ENCODE data around the gene GAS2L3.
"Not testable (repeated sequence)": the region's sequence is repeated elsewhere in the genome, so short reads cannot be mapped to it uniquely, and the experiment has no call there.

GAS2L3 gene

DNA sequence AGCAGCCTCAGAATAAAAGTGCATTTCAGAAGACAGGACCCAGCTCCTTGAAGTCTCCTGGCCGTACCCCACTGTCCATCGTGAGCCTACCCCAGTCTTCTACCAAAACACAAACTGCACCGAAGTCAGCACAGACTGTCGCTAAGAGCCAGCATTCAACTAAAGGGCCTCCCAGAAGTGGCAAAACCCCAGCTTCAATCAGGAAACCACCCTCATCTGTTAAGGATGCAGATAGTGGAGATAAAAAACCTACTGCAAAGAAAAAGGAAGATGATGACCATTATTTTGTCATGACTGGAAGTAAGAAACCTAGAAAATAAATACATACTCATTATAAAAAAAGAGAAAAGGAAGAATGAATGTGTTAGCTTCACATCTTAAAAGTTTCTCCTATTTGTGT is 51.1 kb downstream of the GAS2L3 start:
- Histone ChIP-seq H3K4me1 (ENCODE audit: control insufficient read depth in 1 of 2, insufficient read depth in 2 of 2, low read length in 2 of 2) (no peaks in the 10 kb centered on the region), H3K4me3 (ENCODE audit: low read depth in 1 of 2, low read length in 2 of 2) (no peak overlapping the region), H3K9me3 (ENCODE audit: control insufficient read depth in 1 of 2, low read length in 2 of 2) (no peaks in the 10 kb centered on the region), H3K36me3 (ENCODE audit: control insufficient read depth in 1 of 2, insufficient read depth in 2 of 2, low read length in 2 of 2) (no peaks in the 10 kb centered on the region), H3K27me3 (ENCODE audit: low read depth, low read length) (no peaks in the 10 kb centered on the region), H3K27ac (ENCODE audit: low read length) (no peak overlapping the region)

DNA sequence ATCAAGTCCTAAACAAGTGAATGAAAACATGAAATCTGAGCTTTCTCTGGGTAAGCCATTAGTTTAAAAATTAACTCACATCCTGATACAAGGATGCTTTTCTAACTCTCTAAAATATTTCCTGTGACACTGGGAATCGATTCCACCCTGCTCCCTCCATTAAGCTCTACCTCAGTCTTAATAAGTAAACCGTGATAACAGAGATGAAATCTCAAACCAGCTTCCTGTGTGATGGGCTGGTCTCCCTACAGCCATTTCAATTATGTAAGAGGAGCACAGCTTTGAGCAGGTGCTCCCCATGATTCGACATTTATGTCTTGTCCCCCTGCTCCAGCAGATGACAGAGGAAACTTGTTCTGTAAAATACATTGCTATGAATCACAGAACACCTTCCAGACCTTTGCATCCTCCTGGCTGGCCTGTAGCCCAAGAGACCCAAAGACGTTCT is 59.0 kb downstream of the GAS2L3 start:
- Histone ChIP-seq H3K27me3 (ENCODE audit: low read depth, low read length) (no peaks in the 10 kb centered on the region), H3K27ac (ENCODE audit: low read length) (no peak overlapping the region), H3K36me3 (ENCODE audit: control insufficient read depth in 1 of 2, insufficient read depth in 2 of 2, low read length in 2 of 2) (no peaks in the 10 kb centered on the region), H3K4me1 (ENCODE audit: control insufficient read depth in 1 of 2, insufficient read depth in 2 of 2, low read length in 2 of 2) (no peaks in the 10 kb centered on the region), H3K4me3 (ENCODE audit: low read depth in 1 of 2, low read length in 2 of 2) (no peak overlapping the region), H3K9me3 (ENCODE audit: control insufficient read depth in 1 of 2, low read length in 2 of 2) (no peaks in the 10 kb centered on the region)

DNA sequence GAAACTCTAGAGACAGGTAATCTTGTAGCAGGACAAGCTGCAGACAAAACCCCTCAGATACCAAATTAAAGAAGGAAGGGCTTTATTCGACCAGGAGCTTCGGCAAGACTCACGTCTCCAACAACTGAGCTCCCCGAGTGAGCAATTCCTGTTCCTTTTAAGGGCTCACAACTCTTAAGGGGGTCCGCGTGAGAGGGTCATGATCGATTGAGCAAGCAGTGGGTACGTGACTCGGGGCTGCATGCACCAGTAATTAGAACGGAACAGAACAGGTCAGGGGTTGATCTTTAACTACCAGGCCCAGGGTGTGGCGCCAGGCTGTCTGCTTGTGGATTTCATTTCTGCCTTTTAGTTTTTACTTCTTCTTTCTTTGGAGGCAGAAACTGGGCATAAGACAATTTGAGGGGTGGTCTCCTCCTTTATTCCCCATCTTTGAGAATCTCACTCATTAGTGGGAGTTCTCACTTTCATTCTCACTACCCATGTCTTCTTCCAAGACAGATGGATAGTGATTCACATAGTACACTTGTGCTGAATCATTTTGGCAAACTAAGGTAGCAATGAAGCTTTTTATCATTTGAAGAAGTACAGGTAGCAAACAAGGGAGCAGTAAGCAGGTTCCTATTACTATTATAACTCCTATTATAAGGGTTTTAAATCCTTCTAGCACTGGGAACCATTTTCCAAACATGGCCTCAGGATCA is 59.8 kb downstream of the GAS2L3 start:
- not testable (repeated sequence) for H3K27ac ChIP-seq (ENCODE audit: low read length); H3K27me3 ChIP-seq (ENCODE audit: low read depth, low read length); H3K36me3 ChIP-seq (ENCODE audit: control insufficient read depth in 1 of 2, insufficient read depth in 2 of 2, low read length in 2 of 2); H3K9me3 ChIP-seq (ENCODE audit: control insufficient read depth in 1 of 2, low read length in 2 of 2); H3K4me3 ChIP-seq (ENCODE audit: low read depth in 1 of 2, low read length in 2 of 2); H3K4me1 ChIP-seq (ENCODE audit: control insufficient read depth in 1 of 2, insufficient read depth in 2 of 2, low read length in 2 of 2)

DNA sequence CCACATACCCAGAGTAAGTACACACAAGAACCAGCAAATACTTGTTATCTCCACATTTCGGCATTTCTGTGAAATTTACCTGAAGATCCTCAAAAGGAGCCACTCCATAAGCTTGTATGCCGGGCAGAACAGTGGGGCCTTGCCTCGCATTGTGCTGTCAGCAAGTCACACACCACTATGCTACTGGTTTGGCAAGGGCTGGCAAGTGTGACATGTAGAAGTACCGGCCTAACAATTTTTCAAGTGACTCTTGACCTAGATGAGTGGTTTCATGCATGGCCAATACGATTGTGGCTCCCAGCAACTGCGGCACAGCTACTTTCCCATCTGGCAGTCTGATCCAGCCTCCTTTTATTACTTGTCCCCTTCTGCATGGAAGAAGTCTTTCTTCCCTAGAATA is 69.8 kb downstream of the GAS2L3 start:
- Histone ChIP-seq H3K36me3 (ENCODE audit: control insufficient read depth in 1 of 2, insufficient read depth in 2 of 2, low read length in 2 of 2) (peaks cover 0 to 4% of the 10 kb centered on the region in 2 donors), H3K9me3 (ENCODE audit: control insufficient read depth in 1 of 2, low read length in 2 of 2) (peaks cover 0 to 5% of the 10 kb centered on the region in 2 donors), H3K27me3 (ENCODE audit: low read depth, low read length) (no peaks in the 10 kb centered on the region), H3K27ac (ENCODE audit: low read length) (no peak overlapping the region), H3K4me3 (ENCODE audit: low read depth in 1 of 2, low read length in 2 of 2) (no peak overlapping the region), H3K4me1 (ENCODE audit: control insufficient read depth in 1 of 2, insufficient read depth in 2 of 2, low read length in 2 of 2) (no peaks in the 10 kb centered on the region)

DNA sequence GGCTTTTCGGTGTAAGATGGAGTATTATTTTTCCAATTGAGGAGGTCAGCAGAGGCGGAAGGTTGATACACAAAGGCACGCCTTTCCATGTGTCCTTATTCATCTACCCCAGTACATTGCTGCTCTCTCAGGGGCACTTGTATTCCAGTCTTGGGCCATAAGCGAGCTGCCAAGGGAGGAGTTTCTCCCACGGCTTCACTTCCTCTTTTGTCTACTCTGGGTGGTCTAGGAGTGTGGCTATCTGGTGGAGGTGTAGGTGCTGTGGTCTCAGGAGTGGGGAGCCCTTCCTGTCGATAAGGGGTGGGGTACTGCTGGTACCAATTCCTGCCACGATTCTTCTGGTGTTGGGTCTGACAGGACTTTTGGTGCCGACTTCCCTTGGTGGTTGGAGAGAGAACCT is 73.4 kb downstream of the GAS2L3 start:
- Histone ChIP-seq H3K4me3 (ENCODE audit: low read depth in 1 of 2, low read length in 2 of 2) (no peak overlapping the region), H3K9me3 (ENCODE audit: control insufficient read depth in 1 of 2, low read length in 2 of 2) (peaks cover 0 to 5% of the 10 kb centered on the region in 2 donors), H3K27me3 (ENCODE audit: low read depth, low read length) (no peaks in the 10 kb centered on the region), H3K27ac (ENCODE audit: low read length) (no peak overlapping the region), H3K4me1 (ENCODE audit: control insufficient read depth in 1 of 2, insufficient read depth in 2 of 2, low read length in 2 of 2) (no peaks in the 10 kb centered on the region), H3K36me3 (ENCODE audit: control insufficient read depth in 1 of 2, insufficient read depth in 2 of 2, low read length in 2 of 2) (peaks cover 0 to 4% of the 10 kb centered on the region in 2 donors)

DNA sequence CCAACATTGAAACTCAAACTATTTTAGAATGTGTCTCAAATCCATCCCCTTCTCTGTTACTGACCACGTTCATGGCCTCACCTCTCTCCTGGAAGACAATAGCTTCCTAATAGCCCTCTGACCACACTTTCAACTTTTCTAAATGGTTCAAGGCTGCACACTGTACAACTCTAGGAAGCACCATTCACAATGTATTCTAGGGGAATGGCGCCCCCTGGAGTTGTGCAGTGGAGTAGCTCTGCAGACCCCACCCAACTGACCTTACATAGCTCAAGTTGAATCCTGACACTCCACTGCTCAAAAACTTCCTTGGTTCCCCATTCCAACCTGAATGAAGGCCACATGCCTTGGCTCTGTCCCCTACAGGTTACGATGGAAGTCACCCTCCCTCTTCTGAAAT is 77.6 kb downstream of the GAS2L3 start:
- Histone ChIP-seq H3K4me1 (ENCODE audit: control insufficient read depth in 1 of 2, insufficient read depth in 2 of 2, low read length in 2 of 2) (no peaks in the 10 kb centered on the region), H3K27ac (ENCODE audit: low read length) (no peak overlapping the region), H3K27me3 (ENCODE audit: low read depth, low read length) (no peaks in the 10 kb centered on the region), H3K4me3 (ENCODE audit: low read depth in 1 of 2, low read length in 2 of 2) (no peak overlapping the region), H3K36me3 (ENCODE audit: control insufficient read depth in 1 of 2, insufficient read depth in 2 of 2, low read length in 2 of 2) (no peaks in the 10 kb centered on the region), H3K9me3 (ENCODE audit: control insufficient read depth in 1 of 2, low read length in 2 of 2) (no peaks in the 10 kb centered on the region)

GRCh38 chr12:100651694-100652093 is 78.2 kb downstream of the GAS2L3 start:
- H3K4me3 ChIP-seq (ENCODE audit: low read depth in 1 of 2, low read length in 2 of 2): no peak overlapping the region
- H3K27me3 ChIP-seq (ENCODE audit: low read depth, low read length): no peaks in the 10 kb centered on the region
- no peaks in the 10 kb centered on the region for H3K9me3 ChIP-seq (ENCODE audit: control insufficient read depth in 1 of 2, low read length in 2 of 2)
- no peaks in the 10 kb centered on the region for H3K36me3 ChIP-seq (ENCODE audit: control insufficient read depth in 1 of 2, insufficient read depth in 2 of 2, low read length in 2 of 2)
- no peaks in the 10 kb centered on the region for H3K4me1 ChIP-seq (ENCODE audit: control insufficient read depth in 1 of 2, insufficient read depth in 2 of 2, low read length in 2 of 2)
- no peak overlapping the region for H3K27ac ChIP-seq (ENCODE audit: low read length)

DNA sequence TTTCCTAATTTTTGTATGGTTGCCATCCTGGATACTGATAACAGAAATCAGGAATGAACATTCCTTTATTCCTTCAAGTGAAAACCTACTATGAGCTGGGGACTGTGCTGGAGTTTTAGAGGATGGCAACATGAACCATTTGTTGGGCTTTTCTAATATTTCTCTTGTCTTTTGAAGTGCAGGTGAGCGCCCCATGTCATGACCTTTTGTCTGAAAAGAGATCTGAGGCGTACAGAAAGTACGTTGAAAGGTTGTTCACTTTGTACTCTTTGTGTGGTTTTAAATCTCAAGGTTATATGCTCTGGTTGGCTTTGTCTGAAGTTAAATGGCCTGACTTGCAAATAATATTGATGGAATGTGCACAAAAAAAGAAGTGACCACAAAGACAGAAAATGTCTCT is 79.0 kb downstream of the GAS2L3 start:
- Histone ChIP-seq H3K27ac (ENCODE audit: low read length) (no peak overlapping the region), H3K36me3 (ENCODE audit: control insufficient read depth in 1 of 2, insufficient read depth in 2 of 2, low read length in 2 of 2) (no peaks in the 10 kb centered on the region), H3K27me3 (ENCODE audit: low read depth, low read length) (no peaks in the 10 kb centered on the region), H3K4me1 (ENCODE audit: control insufficient read depth in 1 of 2, insufficient read depth in 2 of 2, low read length in 2 of 2) (no peaks in the 10 kb centered on the region), H3K9me3 (ENCODE audit: control insufficient read depth in 1 of 2, low read length in 2 of 2) (no peaks in the 10 kb centered on the region), H3K4me3 (ENCODE audit: low read depth in 1 of 2, low read length in 2 of 2) (no peak overlapping the region)

DNA sequence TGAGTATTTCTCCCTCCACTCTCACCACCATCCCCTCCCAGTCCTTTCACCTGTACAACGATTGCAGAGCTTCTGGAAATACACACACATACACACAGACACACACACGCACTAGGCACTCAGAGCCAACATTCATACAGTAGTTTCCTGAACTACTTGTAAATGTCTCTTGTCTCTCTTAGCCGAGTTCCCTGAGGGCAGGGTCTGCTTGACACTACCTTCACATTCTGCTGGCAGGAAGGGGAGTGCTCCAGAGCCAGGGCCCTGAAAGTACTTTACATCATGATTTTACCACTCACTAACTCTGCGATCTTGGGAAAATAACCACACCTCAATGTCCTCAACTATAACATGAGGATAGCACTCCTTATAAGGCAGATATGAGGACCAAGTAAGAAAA is 82.7 kb downstream of the GAS2L3 start:
- no peak overlapping the region for H3K4me3 ChIP-seq (ENCODE audit: low read depth in 1 of 2, low read length in 2 of 2)
- H3K27me3 ChIP-seq (ENCODE audit: low read depth, low read length): no peaks in the 10 kb centered on the region
- H3K36me3 ChIP-seq (ENCODE audit: control insufficient read depth in 1 of 2, insufficient read depth in 2 of 2, low read length in 2 of 2): no peaks in the 10 kb centered on the region

GRCh38 chr12:100656856-100657255 is 83.4 kb downstream of the GAS2L3 start:
- no peaks in the 10 kb centered on the region for H3K36me3 ChIP-seq (ENCODE audit: control insufficient read depth in 1 of 2, insufficient read depth in 2 of 2, low read length in 2 of 2)
- no peaks in the 10 kb centered on the region for H3K9me3 ChIP-seq (ENCODE audit: control insufficient read depth in 1 of 2, low read length in 2 of 2)
- no peaks in the 10 kb centered on the region for H3K27me3 ChIP-seq (ENCODE audit: low read depth, low read length)
- no peak overlapping the region for H3K4me3 ChIP-seq (ENCODE audit: low read depth in 1 of 2, low read length in 2 of 2)
- H3K27ac ChIP-seq (ENCODE audit: low read length): no peak overlapping the region
- H3K4me1 ChIP-seq (ENCODE audit: control insufficient read depth in 1 of 2, insufficient read depth in 2 of 2, low read length in 2 of 2): no peaks in the 10 kb centered on the region

More for the DNA sequence above, 82.7 kb downstream of the GAS2L3 start:
- H3K4me1 ChIP-seq (ENCODE audit: control insufficient read depth in 1 of 2, insufficient read depth in 2 of 2, low read length in 2 of 2): no peaks in the 10 kb centered on the region
- no peak overlapping the region for H3K27ac ChIP-seq (ENCODE audit: low read length)
- no peaks in the 10 kb centered on the region for H3K9me3 ChIP-seq (ENCODE audit: control insufficient read depth in 1 of 2, low read length in 2 of 2)

- Histone ChIP-seq H3K27me3 (ENCODE audit: low read depth, low read length) (no peaks in the 10 kb centered on the region), H3K36me3 (ENCODE audit: control insufficient read depth in 1 of 2, insufficient read depth in 2 of 2, low read length in 2 of 2) (no peaks in the 10 kb centered on the region), H3K27ac (ENCODE audit: low read length) (no peak overlapping the region), H3K9me3 (ENCODE audit: control insufficient read depth in 1 of 2, low read length in 2 of 2) (no peaks in the 10 kb centered on the region), H3K4me1 (ENCODE audit: control insufficient read depth in 1 of 2, insufficient read depth in 2 of 2, low read length in 2 of 2) (no peaks in the 10 kb centered on the region), H3K4me3 (ENCODE audit: low read depth in 1 of 2, low read length in 2 of 2) (no peak overlapping the region)
Observed at GRCh38 chr12:100661300-100661951, 87.9 kb downstream of the GAS2L3 start.

- no peaks in the 10 kb centered on the region for H3K27me3 ChIP-seq (ENCODE audit: low read depth, low read length)
- H3K36me3 ChIP-seq (ENCODE audit: control insufficient read depth in 1 of 2, insufficient read depth in 2 of 2, low read length in 2 of 2): no peaks in the 10 kb centered on the region
- no peaks in the 10 kb centered on the region for H3K9me3 ChIP-seq (ENCODE audit: control insufficient read depth in 1 of 2, low read length in 2 of 2)
- no peak overlapping the region for H3K27ac ChIP-seq (ENCODE audit: low read length)
- peaks cover 0 to 4% of the 10 kb centered on the region in 2 donors for H3K4me1 ChIP-seq (ENCODE audit: control insufficient read depth in 1 of 2, insufficient read depth in 2 of 2, low read length in 2 of 2)
- H3K4me3 ChIP-seq (ENCODE audit: low read depth in 1 of 2, low read length in 2 of 2): no peak overlapping the region
Observed at GRCh38 chr12:100666588-100666987, 93.1 kb downstream of the GAS2L3 start.
